ENCODE data around the gene ESAM. TPM values are rescaled to one million over a fixed set of nuclear protein-coding genes. Genes with fewer than 3 reads are reported as not detected.

Gene ESAM
- polyA plus RNA-seq, 1 donor (not counting 4 experiments of a cell fraction or from before 2014, with no cell fraction given), result 0.04 TPM

DNA sequence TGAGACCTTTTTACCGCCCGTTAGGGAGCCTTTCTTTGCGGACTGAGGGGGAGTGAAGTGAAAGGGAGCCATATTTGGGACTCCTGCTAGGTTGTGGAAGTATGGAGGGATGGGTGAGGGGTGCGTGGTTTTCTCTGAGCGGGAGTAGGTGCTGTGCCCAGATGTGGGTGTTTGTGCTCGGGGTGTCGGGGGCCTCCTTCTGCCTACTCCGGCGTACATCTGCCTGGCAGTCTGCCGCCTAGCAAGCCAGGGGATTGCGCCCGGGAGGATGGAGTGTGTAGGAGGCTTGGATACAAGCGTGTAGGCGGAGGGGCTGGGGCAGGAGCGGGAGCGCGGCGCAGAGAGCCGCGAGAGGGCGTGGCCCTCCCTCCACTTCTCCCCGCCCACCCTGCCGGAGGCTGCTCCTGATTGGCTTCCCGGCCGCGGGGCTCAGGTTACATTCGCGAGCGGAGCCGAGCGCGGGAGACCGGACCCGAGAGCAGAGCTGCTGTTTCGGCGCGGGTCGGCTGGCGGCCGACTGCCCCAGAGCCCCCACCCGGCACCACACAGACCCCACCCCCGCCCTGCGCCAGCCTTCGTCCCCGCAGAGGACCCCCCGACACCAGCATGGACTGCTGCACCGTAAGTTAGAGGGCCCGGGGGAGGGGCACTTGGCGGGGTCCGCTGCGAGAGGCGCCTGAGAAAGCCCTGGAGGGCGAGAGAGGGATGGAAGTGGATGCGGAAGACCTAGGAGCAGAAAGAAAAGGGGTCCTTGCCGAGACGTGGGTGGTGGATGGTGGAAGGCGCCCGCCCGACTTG lies 22.4 kb downstream of the ESAM start, which contains the start of gene NRGN:
TSS of gene NRGN (plus strand) at position 464 of the 798 bp plus-strand sequence. CDS start at position 607, 143 bp downstream.
- Histone ChIP-seq H3K9me1 (ENCODE audit: control insufficient read depth, extremely low read depth, insufficient read depth, low read length) (no peaks in the 10 kb centered on the region), H3K4me2 (ENCODE audit: control insufficient read depth, extremely low read depth, insufficient read depth, low read depth, low read length) (peak within 1 kb of the TSS; percentile 85), H3K27ac (ENCODE audit: control insufficient read depth, insufficient read depth, low read length) (no peak within 1 kb of the TSS), H3K4me1 (ENCODE audit: control insufficient read depth, extremely low read depth, insufficient read depth, low read length) (peaks cover 7% of the 10 kb centered on the region), H3K9ac (ENCODE audit: control insufficient read depth, extremely low read depth, insufficient read depth, low read length) (peak within 1 kb of the TSS; percentile 24), H2AFZ (ENCODE audit: control insufficient read depth, low read length) (peak within 1 kb of the TSS; percentile 69), H3K79me2 (ENCODE audit: control insufficient read depth, insufficient read depth, low read length) (no peaks in the 10 kb centered on the region), H3K4me3 (ENCODE audit: control insufficient read depth in 2 of 3, extremely low read depth in 1 of 3, insufficient read depth in 2 of 3, low read depth in 1 of 3, low read length in 3 of 3) (peak within 1 kb of the TSS; percentile 25 to 71 (median 65)), H3K9me3 (ENCODE audit: control insufficient read depth, low read depth, low read length) (no peaks in the 10 kb centered on the region), H4K20me1 (ENCODE audit: control insufficient read depth, extremely low read depth, insufficient read depth, low read length) (no peaks in the 10 kb centered on the region), H3K27me3 (ENCODE audit: control insufficient read depth, extremely low read depth, insufficient read depth, low read length) (peaks cover 59% of the 10 kb centered on the region), H3K36me3 (ENCODE audit: control insufficient read depth in 2 of 2, extremely low read depth in 1 of 2, insufficient read depth in 2 of 2, low read length in 2 of 2) (no peaks in the 10 kb centered on the region)
- dilution Hi-C loops (cut with MboI; ENCODE audit: extremely low pct_ligation_motif_present, low sequenced_read_pairs), result no loop called here
- DNase-seq (ENCODE audit: low read depth, low spot score) (peak; percentile 23), FAIRE-seq (peak; percentile 48)
- peak; percentile 76 for TF ChIP-seq EZH2 (IDR thresholded peaks at IDR 0.05; ENCODE audit: low read length)
- TF ChIP-seq, protein P1, sequence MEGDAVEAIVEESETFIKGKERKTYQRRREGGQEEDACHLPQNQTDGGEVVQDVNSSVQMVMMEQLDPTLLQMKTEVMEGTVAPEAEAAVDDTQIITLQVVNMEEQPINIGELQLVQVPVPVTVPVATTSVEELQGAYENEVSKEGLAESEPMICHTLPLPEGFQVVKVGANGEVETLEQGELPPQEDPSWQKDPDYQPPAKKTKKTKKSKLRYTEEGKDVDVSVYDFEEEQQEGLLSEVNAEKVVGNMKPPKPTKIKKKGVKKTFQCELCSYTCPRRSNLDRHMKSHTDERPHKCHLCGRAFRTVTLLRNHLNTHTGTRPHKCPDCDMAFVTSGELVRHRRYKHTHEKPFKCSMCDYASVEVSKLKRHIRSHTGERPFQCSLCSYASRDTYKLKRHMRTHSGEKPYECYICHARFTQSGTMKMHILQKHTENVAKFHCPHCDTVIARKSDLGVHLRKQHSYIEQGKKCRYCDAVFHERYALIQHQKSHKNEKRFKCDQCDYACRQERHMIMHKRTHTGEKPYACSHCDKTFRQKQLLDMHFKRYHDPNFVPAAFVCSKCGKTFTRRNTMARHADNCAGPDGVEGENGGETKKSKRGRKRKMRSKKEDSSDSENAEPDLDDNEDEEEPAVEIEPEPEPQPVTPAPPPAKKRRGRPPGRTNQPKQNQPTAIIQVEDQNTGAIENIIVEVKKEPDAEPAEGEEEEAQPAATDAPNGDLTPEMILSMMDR (optimal IDR thresholded peaks at IDR 0.05 in 1 of 3, IDR thresholded peaks at IDR 0.05 in 1 of 3, conservative IDR thresholded peaks at IDR 0.05 in 1 of 3; ENCODE audit: extremely low read depth in 1 of 3, insufficient read depth in 2 of 3, low read length in 3 of 3), result no peak

DNA sequence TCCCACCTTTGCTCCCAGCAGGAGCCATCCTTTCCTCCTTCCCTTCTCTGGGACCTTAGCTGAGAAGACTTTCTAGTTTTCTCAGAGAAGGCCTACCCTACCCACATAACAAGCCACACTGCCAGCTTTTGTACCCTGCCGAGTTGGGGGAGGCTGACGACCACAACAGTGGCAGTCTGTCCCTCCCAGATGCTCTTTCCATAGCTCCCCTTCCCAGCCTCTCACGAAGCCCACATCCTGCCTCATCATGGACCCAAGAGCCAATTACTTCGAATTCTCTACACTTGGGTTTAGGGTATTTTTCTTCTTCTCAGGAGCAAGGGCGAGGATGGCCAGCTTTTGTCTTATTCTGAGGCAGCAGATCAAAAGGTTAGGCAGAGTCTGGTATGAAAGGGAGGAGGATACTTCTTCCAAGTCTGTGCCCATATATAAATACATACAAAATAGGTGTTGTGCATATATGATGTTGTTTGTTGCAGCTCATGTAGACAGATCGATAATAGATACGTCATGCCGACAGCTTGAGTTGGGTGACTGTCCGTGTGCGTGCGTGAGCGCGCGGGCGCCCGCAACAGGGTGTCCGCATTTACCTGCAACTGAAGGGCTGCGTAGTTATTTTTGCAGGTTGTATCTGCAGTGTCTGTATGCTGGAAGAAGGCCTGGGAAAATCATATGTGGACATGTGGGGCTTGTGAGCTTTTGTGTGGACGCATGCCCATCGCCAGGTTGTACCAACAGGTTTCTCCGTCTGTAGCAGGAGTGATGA lies 23.2 kb downstream of the ESAM start:
- peak overlapping the region; percentile 69 for H2AFZ ChIP-seq (ENCODE audit: control insufficient read depth, low read length)
- H4K20me1 ChIP-seq (ENCODE audit: control insufficient read depth, extremely low read depth, insufficient read depth, low read length), result no peaks in the 10 kb centered on the region
- peaks cover 55% of the 10 kb centered on the region for H3K27me3 ChIP-seq (ENCODE audit: control insufficient read depth, extremely low read depth, insufficient read depth, low read length)
- no peaks in the 10 kb centered on the region for H3K9me3 ChIP-seq (ENCODE audit: control insufficient read depth, low read depth, low read length)
- peak overlapping the region; percentile 85 for H3K4me2 ChIP-seq (ENCODE audit: control insufficient read depth, extremely low read depth, insufficient read depth, low read depth, low read length)
- H3K4me1 ChIP-seq (ENCODE audit: control insufficient read depth, extremely low read depth, insufficient read depth, low read length), result peaks cover 7% of the 10 kb centered on the region
- H3K9ac ChIP-seq (ENCODE audit: control insufficient read depth, extremely low read depth, insufficient read depth, low read length), result no peak overlapping the region
- FAIRE-seq, result no peak
- H3K36me3 ChIP-seq (ENCODE audit: control insufficient read depth in 2 of 2, extremely low read depth in 1 of 2, insufficient read depth in 2 of 2, low read length in 2 of 2), result no peaks in the 10 kb centered on the region
- no peaks in the 10 kb centered on the region for H3K9me1 ChIP-seq (ENCODE audit: control insufficient read depth, extremely low read depth, insufficient read depth, low read length)
- peak overlapping the region in 2 of 3 experiments; percentile 65 to 71 for H3K4me3 ChIP-seq (ENCODE audit: control insufficient read depth in 2 of 3, extremely low read depth in 1 of 3, insufficient read depth in 2 of 3, low read depth in 1 of 3, low read length in 3 of 3)
- DNase-seq (ENCODE audit: low read depth, low spot score), result no peak
- dilution Hi-C loops (cut with MboI; ENCODE audit: extremely low pct_ligation_motif_present, low sequenced_read_pairs), result no loop called here
- no peak overlapping the region for H3K27ac ChIP-seq (ENCODE audit: control insufficient read depth, insufficient read depth, low read length)
- no peaks in the 10 kb centered on the region for H3K79me2 ChIP-seq (ENCODE audit: control insufficient read depth, insufficient read depth, low read length)
- TF ChIP-seq EZH2 (IDR thresholded peaks at IDR 0.05; ENCODE audit: low read length), result no peak
- TF ChIP-seq, protein P1 (optimal IDR thresholded peaks at IDR 0.05 in 1 of 3, IDR thresholded peaks at IDR 0.05 in 1 of 3, conservative IDR thresholded peaks at IDR 0.05 in 1 of 3; ENCODE audit: extremely low read depth in 1 of 3, insufficient read depth in 2 of 3, low read length in 3 of 3), result no peak
